IMR-90 (cell line): ENCODE results near the gene TMEM181. TPM values are rescaled to one million over a fixed set of nuclear protein-coding genes. Genes with fewer than 3 reads are reported as not detected.

Source experiments
- ATAC-seq: fragments of 200-7000 bp; cut with Tn5 transposase; 2 replicates; pipeline ENCODE4 v1.9.1; 2020; ENCODE audit warnings: low read depth, mild to moderate bottlenecking, moderate library complexity
- BruUV-seq: library from RNA; stranded (reverse); fragments of 400-500 nt; replicated peaks from 2 replicates; lab custom pipeline; 2021; lab: Mats Ljungman, UMichigan
- CTCF ChIA-PET: fragments of 300-600 bp; formaldehyde crosslinking; extraction: SDS; loops from one replicate; lab custom pipeline; 2021; ENCODE audit warnings: antibody characterized with exemption; lab: Yijun Ruan, JAX
- POLR2A ChIA-PET: fragments of 300-600 bp; sonication (Branson Sonifier 250); formaldehyde crosslinking; loops from one replicate; lab custom pipeline; 2022; ENCODE audit warnings: antibody characterized with exemption; ENCODE audit not compliant: unreplicated experiment; lab: Charles Lee
- DNase-seq: peaks from one replicate; pipeline ENCODE4 v3.0.0; 2013
- H2AFZ ChIP-seq: replicated peaks from 2 replicates; pipeline ENCODE3; 2013; ENCODE audit warnings: low read length, mild to moderate bottlenecking; ENCODE audit not compliant: poor library complexity
- H2AK5ac ChIP-seq: 2 replicates; pipeline ENCODE4 v1.6.1; 2013; ENCODE audit warnings: low read depth, low read length, inconsistent platforms
- H2AK9ac ChIP-seq: replicated peaks from 2 replicates; pipeline ENCODE3; 2013; ENCODE audit warnings: mild to moderate bottlenecking, low read depth, low read length, moderate library complexity; ENCODE audit not compliant: poor library complexity
- H2BK120ac ChIP-seq: 2 replicates; pipeline ENCODE4 v1.6.1; 2013; ENCODE audit warnings: low read depth, low read length, inconsistent platforms
- H2BK15ac ChIP-seq: 3 replicates; pipeline ENCODE4 v1.6.1; 2013; ENCODE audit warnings: low read depth, low read length, inconsistent platforms
- H2BK20ac ChIP-seq: 2 replicates; pipeline ENCODE4 v1.6.1; 2013; ENCODE audit warnings: low read depth, mild to moderate bottlenecking, inconsistent platforms, low read length, moderate library complexity
- H2BK5ac ChIP-seq: 2 replicates; pipeline ENCODE4 v1.6.1; 2013; ENCODE audit warnings: mild to moderate bottlenecking, low read depth, low read length, inconsistent platforms; ENCODE audit not compliant: poor library complexity, severe bottlenecking
- H3K14ac ChIP-seq: replicated peaks from 2 replicates; pipeline ENCODE4 v1.6.1; 2013; ENCODE audit warnings: low read depth, low read length, inconsistent platforms
- H3K18ac ChIP-seq: 2 replicates; pipeline ENCODE4 v1.6.1; 2013; ENCODE audit warnings: low read depth, low read length, control low read depth
- H3K23ac ChIP-seq: 2 replicates; pipeline ENCODE4 v1.6.1; 2013; ENCODE audit warnings: low read depth, low read length, inconsistent platforms
- H3K27ac ChIP-seq: 2 replicates; pipeline ENCODE4 v1.5.1; 2013; ENCODE audit warnings: mild to moderate bottlenecking, control low read depth, low read length; ENCODE audit not compliant: insufficient read depth
- H3K27me3 ChIP-seq: 2 replicates; pipeline ENCODE4 v1.6.1; 2013; ENCODE audit warnings: low read length; ENCODE audit not compliant: control insufficient read depth, insufficient read depth
- H3K36me3 ChIP-seq: 2 replicates; pipeline ENCODE4 v1.6.1; 2013; ENCODE audit warnings: low read length, mixed read lengths; ENCODE audit not compliant: control insufficient read depth, insufficient read depth
- H3K4ac ChIP-seq: 2 replicates; pipeline ENCODE4 v1.6.1; 2013; ENCODE audit warnings: low read depth, low read length, inconsistent platforms
- H3K4me1 ChIP-seq: 2 replicates; pipeline ENCODE4 v1.6.1; 2013; ENCODE audit warnings: low read length, mixed read lengths; ENCODE audit not compliant: control insufficient read depth, insufficient read depth
- H3K4me2 ChIP-seq: 2 replicates; pipeline ENCODE4 v1.6.1; 2013; ENCODE audit warnings: low read depth, mild to moderate bottlenecking, control low read depth, low read length, moderate library complexity
- H3K4me3 ChIP-seq: 2 replicates; pipeline ENCODE4 v1.5.1; 2013; ENCODE audit warnings: low read depth, mild to moderate bottlenecking, control low read depth, low read length, moderate library complexity; ENCODE audit not compliant: insufficient read depth
- H3K56ac ChIP-seq: 2 replicates; pipeline ENCODE4 v1.6.1; 2013; ENCODE audit warnings: low read length, inconsistent platforms; ENCODE audit not compliant: insufficient read depth; ENCODE audit errors: extremely low read depth
- H3K79me1 ChIP-seq, 2 experiments: 2 replicates each; pipeline ENCODE4 v1.6.1; 2013; ENCODE audit warnings: low read length in 2 of 2, inconsistent platforms in 1 of 2, low read depth in 1 of 2
- H3K9ac ChIP-seq: 2 replicates; pipeline ENCODE4 v1.6.1; 2013; ENCODE audit warnings: low read depth, low read length, control low read depth
- H3K9me1 ChIP-seq: 2 replicates; pipeline ENCODE4 v1.6.1; 2013; ENCODE audit warnings: low read length, inconsistent platforms; ENCODE audit not compliant: insufficient read depth
- H3K9me3 ChIP-seq: 2 replicates; pipeline ENCODE4 v1.6.1; 2013; ENCODE audit warnings: low read length; ENCODE audit not compliant: control insufficient read depth, insufficient read depth
- H4K20me1 ChIP-seq: 2 replicates; pipeline ENCODE4 v1.6.1; 2013; ENCODE audit warnings: low read length, inconsistent platforms; ENCODE audit not compliant: insufficient read depth
- H4K5ac ChIP-seq: 2 replicates; pipeline ENCODE4 v1.6.1; 2013; ENCODE audit warnings: mild to moderate bottlenecking, low read depth, low read length, control low read depth
- H4K8ac ChIP-seq, 2 experiments: 2 replicates each; pipeline ENCODE4 v1.6.1; 2013; ENCODE audit warnings: low read depth in 2 of 2, low read length in 2 of 2, control low read depth in 1 of 2, inconsistent platforms in 1 of 2
- H4K91ac ChIP-seq: 2 replicates; pipeline ENCODE4 v1.6.1; 2013; ENCODE audit warnings: low read depth, low read length, inconsistent platforms; ENCODE audit not compliant: insufficient read depth
- BHLHE40 ChIP-seq: fragments of 150-350 bp; IDR thresholded peaks from 2 replicates; pipeline ENCODE4 v1.6.1; 2016; ENCODE audit warnings: mild to moderate bottlenecking, low read depth, low read length
- CEBPB ChIP-seq: IDR thresholded peaks from 2 replicates; pipeline ENCODE4 v1.6.1; 2012; ENCODE audit warnings: low read depth, low read length, improper control_type of control experiment
- CHD1 ChIP-seq: IDR thresholded peaks from 2 replicates; pipeline ENCODE4 v1.6.1; 2012; ENCODE audit warnings: low read depth, low read length, improper control_type of control experiment
- ELK1 ChIP-seq: fragments of 150-350 bp; IDR thresholded peaks from 2 replicates; pipeline ENCODE4 v1.6.1; 2016; ENCODE audit warnings: low read depth, mild to moderate bottlenecking, low read length, moderate library complexity, borderline replicate concordance
- FOS ChIP-seq: fragments of 150-350 bp; IDR thresholded peaks from 2 replicates; pipeline ENCODE4 v1.6.1; 2016; ENCODE audit warnings: low read depth, low read length
- MAFK ChIP-seq: IDR thresholded peaks from 2 replicates; pipeline ENCODE4 v1.6.1; 2012; ENCODE audit warnings: low read depth, low read length, improper control_type of control experiment
- MAZ ChIP-seq: IDR thresholded peaks from 2 replicates; pipeline ENCODE4 v1.6.1; 2012; ENCODE audit warnings: low read depth, mild to moderate bottlenecking, low read length, improper control_type of control experiment, moderate library complexity, borderline replicate concordance
- MXI1 ChIP-seq: IDR thresholded peaks from 2 replicates; pipeline ENCODE4 v1.6.1; 2012; ENCODE audit warnings: low read depth, mild to moderate bottlenecking, low read length, moderate library complexity, borderline replicate concordance
- NFE2L2 ChIP-seq: fragments of 150-350 bp; IDR thresholded peaks from 2 replicates; pipeline ENCODE4 v1.6.1; 2016; ENCODE audit warnings: low read depth, mild to moderate bottlenecking, low read length
- POLR2A ChIP-seq: IDR thresholded peaks from 2 replicates; pipeline ENCODE4 v1.6.1; 2012; ENCODE audit warnings: mild to moderate bottlenecking, low read depth, low read length
- RAD21 ChIP-seq: IDR thresholded peaks from 2 replicates; pipeline ENCODE4 v1.6.1; 2012; ENCODE audit warnings: low read length, improper control_type of control experiment
- RCOR1 ChIP-seq: IDR thresholded peaks from 2 replicates; pipeline ENCODE4 v1.6.1; 2012; ENCODE audit warnings: mild to moderate bottlenecking, low read length, improper control_type of control experiment; ENCODE audit not compliant: insufficient replicate concordance
- RFX5 ChIP-seq: IDR thresholded peaks from 2 replicates; pipeline ENCODE4 v1.8.0; 2012; ENCODE audit warnings: low read depth, mild to moderate bottlenecking, low read length, moderate library complexity
- SMC3 ChIP-seq: fragments of 150-350 bp; IDR thresholded peaks from 2 replicates; pipeline ENCODE4 v1.6.1; 2016; ENCODE audit warnings: low read depth, mild to moderate bottlenecking, antibody characterized with exemption, low read length, moderate library complexity
- USF2 ChIP-seq: fragments of 150-350 bp; IDR thresholded peaks from 2 replicates; pipeline ENCODE4 v1.6.1; 2017; ENCODE audit warnings: mild to moderate bottlenecking, antibody characterized with exemption, low read length, low read depth
- WGBS, 2 experiments: methylation state at CpG; one replicate each; pipeline versions ENCODE4 v1.1.5 to v1.1.7; 2013; ENCODE audit warnings: missing lambda C conversion rate in 2 of 2; ENCODE audit not compliant: insufficient read length in 1 of 2; ENCODE audit errors: extremely low coverage in 2 of 2; 5-methylcytosine and 5-hydroxymethylcytosine counted together
- dilution Hi-C: fragments of 300-500 bp; cut with HindIII; formaldehyde crosslinking; loops from one replicate; pipeline ENCODE4 v1.14.3; 2018; ENCODE audit warnings: low sequenced_read_pairs; ENCODE audit not compliant: unreplicated experiment
- in situ Hi-C: fragments of 300-500 bp; cut with MboI; formaldehyde crosslinking; loops from 3 replicates; pipeline ENCODE4 v1.14.3; 2019; ENCODE audit warnings: low sequenced_read_pairs, inconsistent platforms, mixed read lengths
- intact Hi-C: fragments of 100-400 bp; cut with micrococcal nuclease; formaldehyde crosslinking; loops from 2 replicates; pipeline ENCODE4 v1.10.0; 2022
- polyA plus RNA-seq, 3 experiments: library from polyadenylated mRNA; depleted of rRNA; stranded (reverse); fragments of >200 nt; gene quantifications; 2 replicates each; pipeline ENCODE4 v1.2.3, GENCODE V29; 2012; ENCODE audit warnings: low replicate concordance in 1 of 3
- total RNA-seq: library from RNA; depleted of rRNA; stranded (reverse); fragments of >200 nt; gene quantifications from 2 replicates; pipeline ENCODE4 v1.2.3, GENCODE V29; 2012
- TF ChIP-seq, protein P1 (sequence below): conservative IDR thresholded peaks from 2 replicates; pipeline ENCODE4 v1.5.1; 2012; ENCODE audit warnings: mild to moderate bottlenecking, low read depth, low read length, improper control_type of control experiment

Gene TMEM181
- total and polyA plus RNA-seq, 2 of the 4 experiments (the other 2 are of a cell fraction) = 22.8 to 27.8 TPM

GRCh38 chr6:158593670-158594069, 33.8 kb downstream of the TMEM181 start:
- peaks cover 3% of the 10 kb centered on the region; the same call in 1 of the 2 replicates for H3K4me1 ChIP-seq
- no CpG with 5 or more reads among the region's 3 CpGs for WGBS, 2 experiments
- H2BK15ac ChIP-seq = no peak overlapping the region
- no peak overlapping the region for H3K4me3 ChIP-seq
- H4K91ac ChIP-seq = no peak overlapping the region
- H3K4ac ChIP-seq = no peak overlapping the region
- in situ Hi-C loops (no loop called here), dilution Hi-C loops (no loop called here), intact Hi-C loops (no loop called here)
- POLR2A ChIA-PET = no interaction called here
- H2AK5ac ChIP-seq = no peak overlapping the region
- peaks cover 3 to 5% of the 10 kb centered on the region in 2 experiments; a peak in 3 of 4 replicates for H3K79me1 ChIP-seq
- H3K36me3 ChIP-seq = peaks cover 44% of the 10 kb centered on the region
- no peak overlapping the region for H3K9ac ChIP-seq
- CTCF ChIA-PET = interaction anchor here (0.7 kb wide), 1 partner anchor 13 kb away, joined by 3 read pairs; no protein-coding TSS in a partner anchor
- no peak overlapping the region for H3K23ac ChIP-seq
- no peak overlapping the region for H2BK120ac ChIP-seq
- DNase-seq (no peak), ATAC-seq (no peak)
- no peak overlapping the region for H2BK20ac ChIP-seq
- no TSS peak for BruUV-seq
- H3K9me1 ChIP-seq = peaks cover 11% of the 10 kb centered on the region
- no peaks in the 10 kb centered on the region for H3K27me3 ChIP-seq
- no peak overlapping the region for H2AFZ ChIP-seq
- no peak overlapping the region for H4K8ac ChIP-seq
- no peak for TF ChIP-seq ELK1
- no peak for TF ChIP-seq BHLHE40
- no peak for TF ChIP-seq MAZ
- no peak for TF ChIP-seq RAD21
- no peak for TF ChIP-seq MAFK
- TF ChIP-seq, protein P1, sequence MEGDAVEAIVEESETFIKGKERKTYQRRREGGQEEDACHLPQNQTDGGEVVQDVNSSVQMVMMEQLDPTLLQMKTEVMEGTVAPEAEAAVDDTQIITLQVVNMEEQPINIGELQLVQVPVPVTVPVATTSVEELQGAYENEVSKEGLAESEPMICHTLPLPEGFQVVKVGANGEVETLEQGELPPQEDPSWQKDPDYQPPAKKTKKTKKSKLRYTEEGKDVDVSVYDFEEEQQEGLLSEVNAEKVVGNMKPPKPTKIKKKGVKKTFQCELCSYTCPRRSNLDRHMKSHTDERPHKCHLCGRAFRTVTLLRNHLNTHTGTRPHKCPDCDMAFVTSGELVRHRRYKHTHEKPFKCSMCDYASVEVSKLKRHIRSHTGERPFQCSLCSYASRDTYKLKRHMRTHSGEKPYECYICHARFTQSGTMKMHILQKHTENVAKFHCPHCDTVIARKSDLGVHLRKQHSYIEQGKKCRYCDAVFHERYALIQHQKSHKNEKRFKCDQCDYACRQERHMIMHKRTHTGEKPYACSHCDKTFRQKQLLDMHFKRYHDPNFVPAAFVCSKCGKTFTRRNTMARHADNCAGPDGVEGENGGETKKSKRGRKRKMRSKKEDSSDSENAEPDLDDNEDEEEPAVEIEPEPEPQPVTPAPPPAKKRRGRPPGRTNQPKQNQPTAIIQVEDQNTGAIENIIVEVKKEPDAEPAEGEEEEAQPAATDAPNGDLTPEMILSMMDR = no peak
- TF ChIP-seq SMC3 = no peak
- TF ChIP-seq MXI1 = no peak
- no peak for TF ChIP-seq USF2
- TF ChIP-seq CEBPB = no peak
- TF ChIP-seq RCOR1 = no peak
- TF ChIP-seq POLR2A = no peak
- no peak for TF ChIP-seq RFX5
- TF ChIP-seq CHD1 = no peak
- no peak for TF ChIP-seq FOS
- TF ChIP-seq NFE2L2 = no peak
- no peak overlapping the region for H3K18ac ChIP-seq
- no peak overlapping the region for H4K5ac ChIP-seq
- no peak overlapping the region for H2AK9ac ChIP-seq
- H4K20me1 ChIP-seq = no peaks in the 10 kb centered on the region
- H2BK5ac ChIP-seq = no peak overlapping the region
- no peak overlapping the region for H3K4me2 ChIP-seq
- no peak overlapping the region for H3K14ac ChIP-seq
- no peak overlapping the region for H3K56ac ChIP-seq
- H3K9me3 ChIP-seq = no peaks in the 10 kb centered on the region
- H3K27ac ChIP-seq = no peak overlapping the region
